CD14-positive monocyte (primary cell): ENCODE results near the gene UBE2J2. TPM values are rescaled to one million over a fixed set of nuclear protein-coding genes. Genes with fewer than 3 reads are reported as not detected.

Experiments used
- DNase-seq, 3 donors: peaks; one replicate each; pipeline ENCODE4 v3.0.0-alpha.2; 2011 to 2022
- H2AFZ ChIP-seq: 2 replicates; pipeline ENCODE4 v1.6.0; 2012; ENCODE audit warnings: mild to moderate bottlenecking, low read depth, low read length, inconsistent platforms; ENCODE audit not compliant: insufficient read depth, poor library complexity, severe bottlenecking
- H3K27ac ChIP-seq, 2 donors: 1 replicate in 1 of 2; 2 replicates in 1 of 2; pipeline ENCODE4 v1.5.1; 2012 to 2013; ENCODE audit warnings: low read length in 2 of 2, control low read depth in 1 of 2, inconsistent platforms in 1 of 2, low read depth in 1 of 2, mild to moderate bottlenecking in 1 of 2
- H3K27me3 ChIP-seq, 2 donors: one replicate each; pipeline versions ENCODE4 v1.6.0 to v1.6.1; 2011 to 2013; ENCODE audit warnings: low read length in 2 of 2; ENCODE audit not compliant: control insufficient read depth in 2 of 2, insufficient read depth in 2 of 2
- H3K36me3 ChIP-seq, 2 donors: replicated peaks in 1 of 2; 1 replicate in 1 of 2; 2 replicates in 1 of 2; pipeline versions ENCODE4 v1.5.1 to v1.6.1; 2012 to 2013; ENCODE audit warnings: low read length in 2 of 2, control low read depth in 1 of 2, inconsistent platforms in 1 of 2, mild to moderate bottlenecking in 1 of 2; ENCODE audit not compliant: insufficient read depth in 2 of 2, control insufficient read depth in 1 of 2
- H3K4me1 ChIP-seq, 2 donors: 1 replicate in 1 of 2; 2 replicates in 1 of 2; pipeline versions ENCODE4 v1.5.1 to v1.6.1; 2012 to 2013; ENCODE audit warnings: low read length in 2 of 2, control low read depth in 1 of 2, inconsistent platforms in 1 of 2, mild to moderate bottlenecking in 1 of 2, moderate library complexity in 1 of 2; ENCODE audit not compliant: insufficient read depth in 2 of 2, control insufficient read depth in 1 of 2
- H3K4me2 ChIP-seq: replicated peaks from 2 replicates; pipeline ENCODE3; 2012; ENCODE audit warnings: low read length, moderate library complexity, mild to moderate bottlenecking; ENCODE audit not compliant: poor library complexity, severe bottlenecking; ENCODE audit errors: extremely low read depth
- H3K4me3 ChIP-seq, 3 experiments: fragments of 200-600 bp in 1 of 3; sonication (generic) in 1 of 3; replicated peaks in 1 of 3; 1 replicate in 2 of 3; 2 replicates in 1 of 3; pipeline ENCODE4 v1.5.1; 2011 to 2013; ENCODE audit warnings: low read length in 3 of 3, mild to moderate bottlenecking in 3 of 3, control low read depth in 2 of 3, low read depth in 2 of 3, inconsistent platforms in 1 of 3, moderate library complexity in 1 of 3
- H3K79me2 ChIP-seq: 2 replicates; pipeline ENCODE4 v1.6.0; 2012; ENCODE audit warnings: mild to moderate bottlenecking, control low read depth, inconsistent platforms, low read length, moderate library complexity; ENCODE audit not compliant: insufficient read depth
- H3K9ac ChIP-seq: 2 replicates; pipeline ENCODE4 v1.6.0; 2017; ENCODE audit warnings: low read length, mild to moderate bottlenecking; ENCODE audit not compliant: insufficient read depth, poor library complexity, severe bottlenecking
- H3K9me3 ChIP-seq, 2 donors: replicated peaks in 1 of 2; 1 replicate in 1 of 2; 2 replicates in 1 of 2; pipeline versions ENCODE4 v1.5.1 to v1.6.1; 2012 to 2013; ENCODE audit warnings: low read length in 2 of 2, control low read depth in 1 of 2; ENCODE audit not compliant: control insufficient read depth in 1 of 2, insufficient read depth in 1 of 2
- H4K20me1 ChIP-seq: 2 replicates; pipeline ENCODE4 v1.6.0; 2012; ENCODE audit warnings: mild to moderate bottlenecking, low read length, control low read depth, moderate library complexity; ENCODE audit not compliant: insufficient read depth
- H3K27ac Mint-ChIP-seq, 7 donors: one replicate each; pipeline ENCODE4 v1.8.0; 2020; ENCODE audit warnings: mild to moderate bottlenecking in 7 of 7, mixed read lengths in 7 of 7, moderate library complexity in 6 of 7, inconsistent platforms in 2 of 7
- H3K27me3 Mint-ChIP-seq, 3 donors: one replicate each; pipeline ENCODE4 v1.8.0; 2021 to 2022; ENCODE audit warnings: low read depth in 3 of 3, mild to moderate bottlenecking in 3 of 3, mixed read lengths in 3 of 3, moderate library complexity in 3 of 3, inconsistent platforms in 1 of 3
- H3K36me3 Mint-ChIP-seq, 2 donors: one replicate each; pipeline ENCODE4 v1.8.0; 2020; ENCODE audit warnings: mixed read lengths in 2 of 2, inconsistent platforms in 1 of 2, mild to moderate bottlenecking in 1 of 2
- H3K4me1 Mint-ChIP-seq: one replicate; pipeline ENCODE4 v1.8.0; 2020; ENCODE audit warnings: mild to moderate bottlenecking, mixed read lengths
- H3K4me3 Mint-ChIP-seq, 2 donors: one replicate each; pipeline ENCODE4 v1.8.0; 2020; ENCODE audit warnings: mild to moderate bottlenecking in 2 of 2, mixed read lengths in 2 of 2, moderate library complexity in 1 of 2
- H3K9me3 Mint-ChIP-seq, 7 donors: one replicate each; pipeline ENCODE4 v1.8.0; 2020 to 2022; ENCODE audit warnings: mixed read lengths in 7 of 7, mild to moderate bottlenecking in 6 of 7, moderate library complexity in 6 of 7, inconsistent platforms in 2 of 7
- CTCF ChIP-seq: fragments of 200-600 bp; IDR thresholded peaks from one replicate; pipeline ENCODE4 v1.8.0; 2022; ENCODE audit warnings: antibody characterized with exemption, mild to moderate bottlenecking
- WGBS: methylation state at CpG from one replicate; pipeline ENCODE4 v1.1.5; 2013; ENCODE audit warnings: missing lambda C conversion rate; ENCODE audit not compliant: insufficient coverage; 5-methylcytosine and 5-hydroxymethylcytosine counted together
- intact Hi-C, 2 donors: fragments of 100-400 bp; cut with micrococcal nuclease; formaldehyde crosslinking; loops; one replicate each; pipeline versions ENCODE4 v1.15.0 to v1.15.1; 2023
- polyA plus RNA-seq, 3 donors: library from polyadenylated mRNA; depleted of rRNA in 1 of 3; unstranded in 2 of 3; stranded (reverse) in 1 of 3; fragments of 300-500 nt in 2 of 3; fragments of >200 nt in 1 of 3; fragmentation: Illumina TruSeq in 2 of 3; gene quantifications; 1 replicate in 2 of 3; 2 replicates in 1 of 3; pipeline ENCODE4 v1.2.3, GENCODE V29; 2012 to 2021

Gene UBE2J2
- polyA plus RNA-seq, 3 donors: 36.5 to 83.2 (median 72.1) TPM

- no CpG with 5 or more reads among the region's 9 CpGs for WGBS
Observed at GRCh38 chr1:1283821-1284220, 10.2 kb upstream of the UBE2J2 start.

GRCh38 chr1:1282998-1283397 is 9.3 kb upstream of the UBE2J2 start:
- 89% methylated on average over 11 of the region's 14 CpGs for WGBS
- H3K27ac Mint-ChIP-seq: peak overlapping the region in 2 of 7 donors; percentile 14 to 43
- H3K9me3 Mint-ChIP-seq: peaks cover 0 to 4% (median 0%) of the 10 kb centered on the region in 7 donors

More at GRCh38 chr1:1283821-1284220, 10.2 kb upstream of the UBE2J2 start:
- intact Hi-C loops: no loop called here
- no peaks in the 10 kb centered on the region for H3K36me3 Mint-ChIP-seq
- H3K27ac Mint-ChIP-seq: no peak overlapping the region
- Histone ChIP-seq H3K36me3 (no peaks in the 10 kb centered on the region), H3K79me2 (no peaks in the 10 kb centered on the region), H3K4me1 (no peaks in the 10 kb centered on the region), H3K9ac (no peak overlapping the region), H3K27me3 (no peaks in the 10 kb centered on the region), H3K9me3 (no peaks in the 10 kb centered on the region), H2AFZ (no peak overlapping the region), H3K27ac (no peak overlapping the region), H3K4me2 (no peak overlapping the region), H3K4me3 (no peak overlapping the region), H4K20me1 (no peaks in the 10 kb centered on the region)
- peaks cover 0 to 5% (median 0%) of the 10 kb centered on the region in 7 donors for H3K9me3 Mint-ChIP-seq
- H3K4me1 Mint-ChIP-seq: no peaks in the 10 kb centered on the region
- peaks cover under 1 to 4% (median 1%) of the 10 kb centered on the region in 3 donors for H3K27me3 Mint-ChIP-seq
- H3K4me3 Mint-ChIP-seq: no peak overlapping the region
- no peak for DNase-seq
- no peak for TF ChIP-seq CTCF

More at GRCh38 chr1:1282998-1283397, 9.3 kb upstream of the UBE2J2 start:
- Histone ChIP-seq H3K79me2 (no peaks in the 10 kb centered on the region), H2AFZ (no peak overlapping the region), H3K36me3 (no peaks in the 10 kb centered on the region), H3K9me3 (no peaks in the 10 kb centered on the region), H3K4me3 (no peak overlapping the region), H3K4me2 (no peak overlapping the region), H3K27ac (no peak overlapping the region), H4K20me1 (no peaks in the 10 kb centered on the region), H3K4me1 (no peaks in the 10 kb centered on the region), H3K9ac (no peak overlapping the region), H3K27me3 (no peaks in the 10 kb centered on the region)
- no peak for TF ChIP-seq CTCF
- no peaks in the 10 kb centered on the region for H3K36me3 Mint-ChIP-seq
- no peaks in the 10 kb centered on the region for H3K4me1 Mint-ChIP-seq
- peak in 1 of 3 donors; percentile 44 for DNase-seq
- H3K4me3 Mint-ChIP-seq: no peak overlapping the region
- intact Hi-C loops: no loop called here
- peaks cover 1 to 3% (median 3%) of the 10 kb centered on the region in 3 donors for H3K27me3 Mint-ChIP-seq
